OCI-LY7 (cell line): ENCODE results near the gene CORO1C. TPM values are rescaled to one million over a fixed set of nuclear protein-coding genes. Genes with fewer than 3 reads are reported as not detected.

Experiments
- BruUV-seq: library from RNA; stranded (reverse); fragments of 400-500 nt; replicated peaks from 2 replicates; lab custom pipeline; 2021; lab: Mats Ljungman, UMichigan
- CTCF ChIA-PET: fragments of 300-600 bp; sonication (Branson Sonifier 250); formaldehyde crosslinking; loops from one replicate; lab custom pipeline; 2022; ENCODE audit warnings: antibody characterized with exemption; ENCODE audit not compliant: unreplicated experiment; lab: Charles Lee
- POLR2A ChIA-PET: fragments of 300-600 bp; sonication (Branson Sonifier 250); formaldehyde crosslinking; loops from one replicate; lab custom pipeline; 2022; ENCODE audit warnings: antibody characterized with exemption; lab: Charles Lee
- DNase-seq: peaks from one replicate; pipeline ENCODE4 v3.0.0-alpha.2; 2015; ENCODE audit warnings: low spot score
- H2AFZ ChIP-seq: fragments of 200-600 bp; sonication (generic), shearing (Covaris generic); 2 replicates; pipeline ENCODE4 v1.6.1; 2014; ENCODE audit warnings: mild to moderate bottlenecking, antibody characterized with exemption, low read length, moderate library complexity
- H3K27ac ChIP-seq: fragments of 200-600 bp; sonication (generic); 2 replicates; pipeline ENCODE4 v1.5.1; 2014; ENCODE audit warnings: mixed run types, low read depth, mild to moderate bottlenecking, moderate library complexity, low read length, inconsistent platforms; ENCODE audit not compliant: poor library complexity, severe bottlenecking
- H3K36me3 ChIP-seq: fragments of 200-600 bp; sonication (generic); 2 replicates; pipeline ENCODE4 v1.6.1; 2014; ENCODE audit warnings: mild to moderate bottlenecking, antibody characterized with exemption, low read length, moderate library complexity, mixed read lengths; ENCODE audit not compliant: insufficient read depth
- H3K4me1 ChIP-seq: fragments of 200-600 bp; sonication (generic); 2 replicates; pipeline ENCODE4 v1.5.1; 2014; ENCODE audit warnings: mild to moderate bottlenecking, low read length; ENCODE audit not compliant: insufficient read depth, poor library complexity, severe bottlenecking
- H3K4me2 ChIP-seq: fragments of 200-600 bp; sonication (generic); 2 replicates; pipeline ENCODE4 v1.6.1; 2014; ENCODE audit warnings: mild to moderate bottlenecking, low read length
- H3K4me3 ChIP-seq: fragments of 200-600 bp; sonication (generic); 2 replicates; pipeline ENCODE4 v1.5.1; 2014; ENCODE audit warnings: mild to moderate bottlenecking, low read depth, low read length; ENCODE audit not compliant: poor library complexity, severe bottlenecking
- H3K79me2 ChIP-seq: fragments of 200-600 bp; sonication (generic); 2 replicates; pipeline ENCODE4 v1.6.1; 2016; ENCODE audit warnings: low read depth, mild to moderate bottlenecking, low read length, moderate library complexity, mixed read lengths; ENCODE audit not compliant: insufficient read depth
- H3K9me2 ChIP-seq: fragments of 200-600 bp; sonication (generic); 2 replicates; pipeline ENCODE4 v1.6.1; 2016; ENCODE audit warnings: mild to moderate bottlenecking, low read length, mixed read lengths; ENCODE audit not compliant: insufficient read depth
- H3K9me3 ChIP-seq: fragments of 200-600 bp; sonication (generic); 2 replicates; pipeline ENCODE4 v1.6.1; 2014; ENCODE audit warnings: mild to moderate bottlenecking, mixed run types, low read length, mixed read lengths
- H4K20me1 ChIP-seq: fragments of 200-600 bp; sonication (generic); 2 replicates; pipeline ENCODE4 v1.6.1; 2014; ENCODE audit warnings: mild to moderate bottlenecking, antibody characterized with exemption, low read length, moderate library complexity, mixed read lengths; ENCODE audit not compliant: insufficient read depth
- EZH2phosphoT487 ChIP-seq: fragments of 200-600 bp; sonication (generic); IDR thresholded peaks from 2 replicates; pipeline ENCODE4 v1.6.1; 2018; ENCODE audit warnings: low read depth, borderline replicate concordance, mild to moderate bottlenecking, mixed run types, antibody characterized with exemption, low read length, moderate library complexity, mixed read lengths
- intact Hi-C: fragments of 100-400 bp; cut with micrococcal nuclease; formaldehyde crosslinking; loops from one replicate; pipeline ENCODE4 v1.10.0; 2022; ENCODE audit not compliant: unreplicated experiment
- total RNA-seq, 2 experiments: library from RNA; depleted of rRNA in 1 of 2; stranded (reverse); fragments of >200 nt in 1 of 2; shearing (Covaris generic) in 1 of 2; gene quantifications; 2 replicates each; pipeline ENCODE4 v1.2.3, GENCODE V29; 2014 to 2022
- TF ChIP-seq, protein P1 (sequence below): fragments of 200-600 bp; sonication (generic); conservative IDR thresholded peaks from 2 replicates; pipeline ENCODE4 v1.5.1; 2014; ENCODE audit warnings: mild to moderate bottlenecking, antibody characterized with exemption, low read length, moderate library complexity, mixed read lengths

The CORO1C gene
- total RNA-seq, 2 experiments from 2014 or later, result 74.7 to 148 TPM

DNA sequence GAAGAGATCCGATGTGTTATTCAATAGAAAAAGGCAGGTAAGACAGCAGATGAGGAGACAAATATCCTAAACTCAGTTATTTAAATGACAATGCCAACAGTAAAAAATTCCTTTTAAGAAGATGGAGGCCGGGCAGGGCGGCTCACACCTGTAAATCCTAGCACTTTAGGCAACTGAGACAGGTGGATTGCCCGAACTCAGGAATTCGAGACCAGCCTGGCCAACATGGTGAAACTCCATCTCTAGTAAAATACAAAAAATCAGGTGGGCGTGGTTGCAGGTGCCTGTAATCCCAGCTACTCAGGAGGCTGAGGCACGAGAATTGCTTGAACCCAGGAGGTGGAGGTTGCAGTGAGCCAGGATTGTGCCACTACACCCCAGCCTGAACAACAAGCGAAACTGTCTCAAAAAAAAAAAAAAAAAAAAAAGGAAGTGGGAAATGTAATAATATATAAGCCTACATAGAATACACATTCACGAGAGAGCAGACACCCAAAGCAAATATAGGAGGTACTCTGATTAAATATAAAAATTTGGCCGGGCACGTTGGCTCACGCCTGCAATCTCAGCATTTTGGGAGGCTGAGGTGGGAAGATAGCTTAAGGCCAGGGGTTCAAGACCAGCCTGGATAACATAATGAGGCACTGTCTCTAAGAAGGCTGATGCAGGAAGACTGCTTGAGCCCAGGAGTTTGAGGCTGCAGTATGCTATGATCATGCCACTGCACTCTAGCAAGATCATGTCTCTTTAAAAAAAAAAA lies 19.0 kb downstream of the CORO1C start:
- H3K4me1 ChIP-seq, result peaks cover 42% of the 10 kb centered on the region
- H3K79me2 ChIP-seq, result peaks cover 87% of the 10 kb centered on the region
- peaks cover 5% of the 10 kb centered on the region; the same call in 1 of the 2 replicates for H4K20me1 ChIP-seq
- H3K36me3 ChIP-seq, result peaks cover 18% of the 10 kb centered on the region
- peak overlapping the region; percentile 53 for H3K4me3 ChIP-seq
- H2AFZ ChIP-seq, result no peak overlapping the region
- TF ChIP-seq EZH2phosphoT487, result no peak
- TF ChIP-seq, protein P1, sequence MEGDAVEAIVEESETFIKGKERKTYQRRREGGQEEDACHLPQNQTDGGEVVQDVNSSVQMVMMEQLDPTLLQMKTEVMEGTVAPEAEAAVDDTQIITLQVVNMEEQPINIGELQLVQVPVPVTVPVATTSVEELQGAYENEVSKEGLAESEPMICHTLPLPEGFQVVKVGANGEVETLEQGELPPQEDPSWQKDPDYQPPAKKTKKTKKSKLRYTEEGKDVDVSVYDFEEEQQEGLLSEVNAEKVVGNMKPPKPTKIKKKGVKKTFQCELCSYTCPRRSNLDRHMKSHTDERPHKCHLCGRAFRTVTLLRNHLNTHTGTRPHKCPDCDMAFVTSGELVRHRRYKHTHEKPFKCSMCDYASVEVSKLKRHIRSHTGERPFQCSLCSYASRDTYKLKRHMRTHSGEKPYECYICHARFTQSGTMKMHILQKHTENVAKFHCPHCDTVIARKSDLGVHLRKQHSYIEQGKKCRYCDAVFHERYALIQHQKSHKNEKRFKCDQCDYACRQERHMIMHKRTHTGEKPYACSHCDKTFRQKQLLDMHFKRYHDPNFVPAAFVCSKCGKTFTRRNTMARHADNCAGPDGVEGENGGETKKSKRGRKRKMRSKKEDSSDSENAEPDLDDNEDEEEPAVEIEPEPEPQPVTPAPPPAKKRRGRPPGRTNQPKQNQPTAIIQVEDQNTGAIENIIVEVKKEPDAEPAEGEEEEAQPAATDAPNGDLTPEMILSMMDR, result no peak
- DNase-seq, result peak; percentile 56
- ChIA-PET POLR2A (interaction anchor here (0.6 to 1.8 kb wide), 15 partner anchors 10 to 770 kb away, joined by 3 to 6 read pairs (median 3); no protein-coding TSS in a partner anchor), CTCF (no interaction called here)
- intact Hi-C loops, result loop anchor here (2.0 kb wide), 1 partner anchor 22 kb away; no protein-coding TSS in a partner anchor
- H3K9me3 ChIP-seq, result no peaks in the 10 kb centered on the region
- peak overlapping the region; percentile 80 for H3K4me2 ChIP-seq
- H3K27ac ChIP-seq, result peak overlapping the region; percentile 58
- BruUV-seq, result no TSS peak
- no peaks in the 10 kb centered on the region for H3K9me2 ChIP-seq

DNA sequence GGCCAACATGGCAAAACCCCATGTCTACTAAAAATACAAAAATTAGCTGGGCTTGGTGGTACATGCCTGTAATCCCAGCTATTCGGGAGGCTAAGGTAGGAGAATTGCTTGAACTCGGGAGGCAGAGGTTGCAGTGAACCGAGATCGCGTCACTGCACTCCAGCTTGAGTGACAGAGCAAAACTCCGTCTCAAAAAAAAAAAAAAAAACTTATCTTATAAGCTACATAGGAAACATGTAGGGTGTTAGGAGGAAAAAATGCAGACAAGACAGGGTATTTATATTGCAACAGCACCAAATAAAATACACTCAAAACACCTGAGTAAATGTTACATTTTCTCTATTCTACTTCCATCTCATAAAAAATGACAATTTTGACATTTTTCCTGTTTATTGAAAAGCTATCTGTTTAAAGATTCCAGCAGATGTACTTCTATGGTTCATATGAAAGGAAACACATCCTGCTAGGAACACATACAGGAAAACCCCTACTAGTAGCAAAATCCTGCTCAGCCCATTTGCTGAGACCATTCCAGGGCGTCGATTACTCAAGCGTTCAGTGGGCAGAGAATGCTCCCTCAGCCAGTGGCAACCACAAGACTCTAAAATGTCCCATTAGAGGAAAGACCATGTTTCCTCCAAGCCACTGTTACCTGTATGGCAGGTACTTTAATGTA lies 19.7 kb downstream of the CORO1C start:
- H3K9me2 ChIP-seq, result no peaks in the 10 kb centered on the region
- H3K4me3 ChIP-seq, result no peak overlapping the region
- H3K79me2 ChIP-seq, result peaks cover 88% of the 10 kb centered on the region
- H4K20me1 ChIP-seq, result peaks cover 5% of the 10 kb centered on the region; the same call in 1 of the 2 replicates
- H3K27ac ChIP-seq, result no peak overlapping the region
- no peak overlapping the region for H2AFZ ChIP-seq
- intact Hi-C loops, result loop anchor here (2.0 kb wide), 1 partner anchor 21 kb away; no protein-coding TSS in a partner anchor
- H3K36me3 ChIP-seq, result peaks cover 17% of the 10 kb centered on the region
- peaks cover 42% of the 10 kb centered on the region for H3K4me1 ChIP-seq
- H3K4me2 ChIP-seq, result peak overlapping the region; percentile 80
- TF ChIP-seq, protein P1, result no peak
- TF ChIP-seq EZH2phosphoT487, result no peak
- no TSS peak for BruUV-seq
- H3K9me3 ChIP-seq, result no peaks in the 10 kb centered on the region
- ChIA-PET CTCF (no interaction called here), POLR2A (interaction anchor here (0.6 to 1.6 kb wide), 7 partner anchors 9 to 771 kb away, joined by 3 to 6 read pairs (median 3); no protein-coding TSS in a partner anchor)
- DNase-seq, result no peak
